ENCODE results near the gene PRRC2B.
"Not testable (repeated sequence)": the region's sequence is repeated elsewhere in the genome, so short reads cannot be mapped to it uniquely, and the experiment has no call there.

The PRRC2B gene

DNA sequence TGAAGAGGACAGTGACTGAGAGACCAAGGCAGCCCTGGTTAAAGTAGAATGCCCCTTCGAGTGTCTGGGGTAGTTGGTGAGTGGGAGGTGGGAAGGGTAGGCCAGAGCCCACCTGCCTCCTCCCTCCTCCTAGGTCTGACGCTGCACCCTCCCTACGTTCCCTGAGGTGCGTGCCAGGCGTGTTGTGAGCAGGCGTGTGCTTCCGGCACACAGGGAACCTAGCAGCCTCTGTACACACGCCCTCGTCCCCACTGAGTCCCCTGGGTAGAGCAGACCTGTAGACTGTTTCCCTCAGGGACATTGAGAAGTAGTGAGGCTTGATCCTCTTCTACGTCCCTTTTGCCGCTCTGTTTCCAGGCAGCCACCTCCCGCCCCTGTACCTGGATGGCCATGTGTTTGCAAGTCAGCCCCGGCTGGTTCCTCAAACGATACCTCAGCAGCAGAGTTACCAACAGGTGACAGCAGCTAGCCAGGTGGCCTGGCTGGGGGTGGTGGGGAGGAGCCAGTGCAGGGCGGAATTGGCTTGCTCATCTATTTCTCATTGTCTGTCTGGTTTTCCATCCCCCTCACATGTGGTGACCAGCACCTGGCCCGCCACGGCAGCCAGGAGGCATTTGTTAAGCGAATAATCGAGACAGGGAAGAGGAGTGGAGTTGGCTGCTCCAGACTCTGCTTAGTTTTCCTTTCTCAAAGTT, 92.0 kb downstream of the PRRC2B start:
- DNase-seq (ENCODE audit: low read depth): no peak

DNA sequence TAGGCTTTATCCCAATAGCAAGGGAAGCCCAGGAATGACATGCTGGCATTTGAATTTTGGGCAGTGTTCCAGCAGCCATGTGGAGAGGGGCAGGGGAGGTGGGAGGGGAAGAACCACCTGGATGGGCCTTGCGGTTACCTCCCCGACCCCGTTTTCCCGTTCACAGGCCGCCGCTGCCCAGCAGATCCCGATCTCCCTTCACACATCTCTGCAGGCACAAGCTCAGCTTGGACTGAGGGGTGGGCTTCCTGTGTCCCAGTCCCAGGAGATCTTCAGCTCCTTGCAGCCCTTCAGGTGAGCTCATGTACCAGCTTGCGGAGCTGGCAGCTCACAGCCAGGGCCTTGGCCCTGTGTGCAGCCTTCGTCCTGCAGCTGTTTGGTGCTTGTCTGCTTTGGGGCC, 93.1 kb downstream of the PRRC2B start:
- no peak for DNase-seq (ENCODE audit: low read depth)

DNA sequence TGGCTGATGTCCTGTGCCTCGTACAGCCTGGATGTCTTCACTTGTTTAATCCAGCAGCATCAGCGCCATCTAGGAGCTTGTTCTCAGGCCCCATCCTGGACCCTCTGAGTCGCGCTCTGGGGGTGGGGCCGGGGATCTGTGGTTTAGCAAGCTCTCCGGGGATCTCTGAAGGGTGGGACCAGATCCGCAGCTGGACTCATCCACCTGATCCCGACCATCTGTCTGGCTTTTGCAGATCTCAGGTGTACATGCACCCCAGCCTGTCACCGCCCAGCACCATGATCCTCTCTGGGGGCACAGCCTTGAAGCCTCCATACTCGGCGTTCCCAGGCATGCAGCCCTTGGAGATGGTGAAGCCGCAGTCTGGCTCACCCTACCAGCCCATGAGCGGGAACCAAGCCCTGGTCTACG, 93.7 kb downstream of the PRRC2B start:
- DNase-seq (ENCODE audit: low read depth): no peak

DNA sequence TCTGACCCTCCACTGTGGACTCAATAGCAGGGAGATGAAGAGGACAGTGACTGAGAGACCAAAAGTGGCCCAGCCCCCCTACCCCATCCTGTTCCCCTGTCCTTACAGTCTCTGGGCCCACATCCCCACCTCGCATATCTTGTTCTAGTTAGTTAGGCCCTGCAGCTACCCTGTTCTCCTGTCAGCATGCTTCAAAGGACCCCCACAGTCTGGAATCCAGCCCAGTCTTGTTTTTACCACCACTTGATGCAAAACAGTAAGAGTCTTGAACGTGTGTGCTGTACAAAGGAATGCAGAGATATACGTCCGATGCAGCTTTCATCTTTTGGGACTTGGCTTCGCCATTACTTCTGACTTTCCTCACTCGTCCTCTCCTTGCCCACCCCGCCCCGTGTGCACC, 96.6 kb downstream of the PRRC2B start:
- DNase-seq (ENCODE audit: low read depth): no peak

DNA sequence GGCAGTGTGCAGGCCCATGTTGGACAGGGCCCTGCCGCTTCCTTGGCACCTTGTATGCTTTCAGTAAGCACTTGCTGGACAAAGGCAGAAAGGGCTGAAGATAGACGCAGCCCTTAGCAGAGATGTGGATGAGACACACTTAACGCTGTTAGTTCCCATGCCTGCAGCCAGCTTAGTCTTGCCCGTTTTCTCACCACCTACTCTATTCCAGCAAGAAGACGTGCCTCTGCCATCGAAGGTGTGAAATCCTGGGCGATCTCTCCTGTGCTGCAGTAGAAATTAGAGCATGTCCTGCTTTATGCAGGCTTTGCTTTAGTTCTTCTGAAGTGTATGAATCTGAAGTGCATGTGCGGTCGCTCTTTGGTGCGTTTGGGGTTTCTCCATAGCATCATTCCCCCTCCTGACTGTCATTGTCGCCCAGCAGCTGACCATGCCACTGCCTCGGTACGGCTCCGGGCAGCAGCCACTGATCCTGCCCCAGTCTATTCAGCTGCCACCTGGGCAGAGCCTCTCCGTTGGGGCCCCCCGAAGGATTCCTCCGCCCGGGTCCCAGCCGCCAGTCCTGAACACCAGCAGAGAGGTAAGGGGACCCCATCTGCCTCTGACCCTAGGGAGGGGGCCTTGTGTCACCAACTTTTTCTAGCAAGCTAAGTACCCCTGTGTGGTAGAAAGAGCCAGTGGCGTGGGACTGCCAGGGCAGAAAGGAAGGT, 97.3 kb downstream of the PRRC2B start:
- DNase-seq (ENCODE audit: low read depth): no peak

DNA sequence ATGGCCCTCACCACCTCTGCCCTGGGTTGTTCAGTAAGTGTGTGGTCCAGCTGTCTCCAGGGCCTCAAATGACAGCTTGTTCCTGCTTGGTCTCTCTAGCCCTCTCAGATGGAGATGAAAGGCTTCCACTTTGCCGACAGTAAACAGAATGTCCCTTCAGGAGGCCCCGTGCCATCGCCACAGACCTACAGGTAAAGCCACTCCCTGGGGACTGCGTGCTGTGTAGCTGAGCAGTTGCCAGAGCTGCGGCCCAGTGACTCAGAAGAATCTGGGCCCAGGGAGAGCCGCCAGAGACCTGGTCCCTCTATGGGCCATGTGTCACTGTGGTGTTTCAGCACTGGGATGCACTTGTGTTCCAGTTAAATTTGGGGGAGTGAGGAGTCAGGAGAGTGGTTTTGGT, 98.2 kb downstream of the PRRC2B start:
- DNase-seq (ENCODE audit: low read depth): no peak

DNA sequence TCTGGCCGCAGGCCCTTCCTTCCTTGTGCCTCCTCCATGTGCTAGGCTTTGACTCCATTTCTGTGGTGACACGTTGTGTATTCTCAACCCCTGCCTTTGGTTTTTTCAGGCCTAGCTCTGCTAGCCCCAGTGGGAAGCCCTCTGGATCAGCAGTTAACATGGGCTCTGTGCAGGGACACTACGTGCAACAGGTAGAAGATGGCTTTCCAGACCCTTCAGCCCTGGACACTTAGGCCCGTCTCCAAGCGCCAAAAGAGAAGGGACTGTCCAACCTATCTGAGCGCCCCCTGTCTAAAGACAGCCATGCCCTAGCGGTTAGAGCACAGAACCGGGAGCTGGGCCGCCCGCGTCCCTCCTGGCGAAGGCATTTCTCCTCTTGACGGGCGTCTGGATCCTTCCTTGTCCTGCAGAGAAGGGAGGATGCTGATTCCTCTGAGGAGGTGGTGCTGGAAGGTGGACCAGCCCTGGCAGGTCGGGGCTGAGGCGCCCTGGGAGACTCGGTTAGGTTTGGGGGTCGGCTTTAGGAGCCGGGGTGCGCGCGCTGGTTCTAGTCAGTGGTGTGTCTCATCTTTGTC, 100.5 kb downstream of the PRRC2B start:
- DNase-seq (ENCODE audit: low read depth): no peak

DNA sequence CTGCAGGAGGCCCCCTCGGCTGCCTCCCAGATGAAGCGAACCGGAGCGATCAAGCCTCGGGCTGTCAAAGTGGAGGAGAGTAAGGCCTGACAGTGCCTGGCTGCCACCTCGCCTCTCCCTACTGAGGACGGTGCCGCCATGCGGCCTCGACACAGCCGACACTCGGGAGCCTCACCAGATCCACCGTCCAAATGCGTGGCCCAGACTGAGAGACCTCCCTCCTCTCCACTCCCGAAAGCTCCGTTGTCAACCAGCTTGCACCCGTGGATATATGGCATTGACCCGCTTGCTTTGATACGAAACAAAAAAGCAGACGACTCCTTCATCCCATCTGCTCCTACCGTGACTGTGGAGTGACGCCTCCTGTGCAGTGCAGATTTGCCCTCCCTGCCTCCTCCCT, 101.9 kb downstream of the PRRC2B start:
- no peak for DNase-seq (ENCODE audit: low read depth)

DNA sequence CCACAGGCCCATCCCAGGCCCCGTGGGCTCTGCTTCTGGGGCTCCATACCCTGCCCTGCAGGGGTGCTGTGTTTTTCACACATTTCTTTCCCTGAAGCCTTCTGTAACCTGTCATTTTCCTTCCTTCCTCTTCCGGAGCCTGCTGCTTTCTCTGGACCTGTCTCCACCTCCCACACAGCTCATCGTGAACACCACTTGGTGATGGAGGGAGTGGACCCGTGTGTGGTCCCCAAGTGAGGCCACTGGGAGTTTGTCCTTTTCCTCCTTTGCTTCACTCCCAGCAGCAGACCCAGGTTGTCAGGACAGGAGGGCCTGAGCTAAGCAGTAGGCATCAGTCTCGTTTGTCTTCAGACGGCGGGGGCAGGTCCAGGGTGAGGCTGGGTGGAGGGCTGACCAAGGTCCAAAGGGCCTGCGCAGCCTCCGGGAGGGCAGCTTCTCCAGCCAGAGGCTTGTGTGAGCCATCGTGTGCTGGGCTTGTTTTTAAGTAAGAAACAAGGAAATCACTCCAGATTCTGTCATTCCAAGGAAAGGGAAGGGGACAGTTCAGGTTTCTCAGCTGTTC, 103.0 kb downstream of the PRRC2B start:
- DNase-seq (ENCODE audit: low read depth): no peak

DNA sequence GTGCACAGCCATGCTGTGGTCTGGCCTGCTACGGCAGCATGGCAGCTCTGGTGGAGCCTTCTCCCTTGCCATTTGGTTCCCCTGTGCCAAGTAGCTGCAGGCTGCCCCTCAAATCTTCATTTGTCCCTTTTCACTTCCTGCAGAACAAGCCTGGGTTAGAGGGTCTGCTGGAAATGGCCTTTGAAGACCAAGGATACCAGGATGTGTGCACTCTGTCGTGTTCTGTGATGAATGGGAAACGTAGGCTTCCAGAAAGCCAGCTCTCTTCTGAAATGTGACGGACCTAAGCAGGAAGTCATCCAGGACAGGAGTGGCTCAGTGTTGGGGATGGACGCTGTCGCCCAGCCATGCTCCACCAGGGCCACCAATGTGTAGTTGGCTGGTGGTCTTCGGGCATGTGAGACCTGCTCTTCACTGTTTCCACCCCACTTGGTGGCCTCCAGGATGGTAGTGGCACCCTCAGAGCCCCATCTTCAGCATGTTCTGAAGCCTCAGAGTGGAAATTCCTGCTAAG, 105.4 kb downstream of the PRRC2B start:
- no peak for DNase-seq (ENCODE audit: low read depth)

DNA sequence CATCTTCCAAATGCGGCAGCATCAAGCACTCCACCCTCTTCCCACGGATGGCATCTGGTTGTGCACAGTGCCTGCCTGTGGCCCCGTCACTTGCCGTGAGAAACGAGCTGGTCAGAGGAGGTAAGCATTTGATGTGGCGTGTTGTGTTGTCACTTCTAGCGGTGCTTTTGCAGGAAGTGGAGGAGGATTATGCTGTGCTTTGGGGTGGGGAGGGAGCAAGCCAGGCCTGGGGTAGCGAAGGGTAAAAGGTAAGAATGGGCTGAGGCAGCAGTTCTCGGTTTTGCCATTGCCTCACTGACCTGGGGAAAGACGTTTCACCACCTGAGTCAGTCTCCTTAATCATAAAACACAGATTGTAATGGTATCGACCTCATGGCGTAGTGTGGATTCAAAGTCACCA, 106.5 kb downstream of the PRRC2B start:
- no peak for DNase-seq (ENCODE audit: low read depth)

DNA sequence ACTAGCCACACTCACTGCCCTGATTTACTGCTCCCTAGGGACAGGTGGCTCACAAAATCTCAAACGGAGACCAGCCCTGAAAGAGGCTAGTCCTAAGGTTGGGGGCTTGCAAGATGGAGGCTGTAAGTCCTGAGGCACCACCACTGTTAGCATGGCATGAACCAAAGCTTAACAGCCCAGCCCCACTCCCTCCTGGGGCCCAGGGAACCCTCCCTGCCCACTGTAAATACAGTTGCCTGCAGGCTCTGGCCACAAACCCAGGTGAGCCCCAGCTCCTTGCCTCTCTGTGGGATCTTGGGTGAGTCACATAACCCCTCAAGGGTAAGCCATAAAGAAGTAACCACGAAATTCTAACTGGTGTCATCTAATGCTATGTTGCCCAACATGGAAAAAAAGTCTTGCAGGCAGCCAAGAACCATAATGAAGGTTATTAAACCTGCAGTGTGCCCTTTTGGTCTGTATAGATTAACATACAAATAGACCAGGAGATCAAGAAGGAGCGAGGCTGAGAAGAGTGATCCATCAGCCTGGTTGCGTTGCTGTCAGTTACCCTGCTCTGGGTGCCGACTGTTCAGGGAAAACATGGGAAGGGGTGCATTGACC, 107.2 kb downstream of the PRRC2B start:
- no peak for DNase-seq (ENCODE audit: low read depth)

DNA sequence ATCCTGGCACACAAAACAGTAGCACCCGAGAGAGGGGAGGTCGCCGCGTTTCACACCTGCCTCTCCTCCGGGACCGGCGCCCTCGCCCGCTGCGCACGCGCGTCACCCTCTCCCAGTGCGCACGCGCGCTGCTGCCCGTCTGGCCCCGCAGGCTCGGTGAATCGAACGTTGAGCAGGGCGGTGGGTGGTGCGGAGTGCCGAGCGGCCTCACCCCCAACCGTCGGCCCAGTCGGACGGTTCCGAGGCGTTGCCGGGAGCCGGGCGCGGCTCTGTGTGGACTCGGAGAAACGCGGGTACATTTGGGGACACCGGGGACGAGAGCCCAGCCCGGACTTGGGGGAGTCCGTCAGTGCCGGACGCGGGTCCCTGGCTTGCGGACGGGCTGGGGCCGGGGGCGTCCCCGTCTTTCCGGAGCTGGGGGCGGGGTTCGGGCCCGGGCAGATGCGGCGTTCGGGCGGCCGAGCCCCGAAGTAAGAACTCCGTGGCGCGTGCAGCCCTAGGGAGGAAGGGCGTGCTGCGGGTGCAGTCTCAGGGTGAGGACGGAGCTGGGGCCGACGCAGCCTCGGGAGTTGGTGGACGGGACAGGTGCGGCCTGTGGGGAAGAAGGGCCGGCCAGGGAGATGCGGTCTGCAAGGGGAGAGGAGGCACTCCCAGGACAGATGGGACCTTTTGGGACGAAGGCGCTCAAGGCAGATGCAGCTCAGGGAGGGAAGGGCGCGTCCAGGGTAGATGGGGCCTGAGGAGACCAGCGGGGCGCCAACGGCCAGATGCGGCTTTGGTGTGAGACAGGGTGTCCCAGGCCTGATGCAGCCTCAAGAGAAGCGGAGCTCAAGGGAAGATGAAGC, 109.1 kb downstream of the PRRC2B start, which contains the start of gene POMT1:
TSS of gene POMT1 (plus strand) at position 138 of the 845 bp plus-strand sequence. CDS start 1,301 bp downstream, outside the sequence.
- peak; percentile 74 for DNase-seq (ENCODE audit: low read depth)

DNA sequence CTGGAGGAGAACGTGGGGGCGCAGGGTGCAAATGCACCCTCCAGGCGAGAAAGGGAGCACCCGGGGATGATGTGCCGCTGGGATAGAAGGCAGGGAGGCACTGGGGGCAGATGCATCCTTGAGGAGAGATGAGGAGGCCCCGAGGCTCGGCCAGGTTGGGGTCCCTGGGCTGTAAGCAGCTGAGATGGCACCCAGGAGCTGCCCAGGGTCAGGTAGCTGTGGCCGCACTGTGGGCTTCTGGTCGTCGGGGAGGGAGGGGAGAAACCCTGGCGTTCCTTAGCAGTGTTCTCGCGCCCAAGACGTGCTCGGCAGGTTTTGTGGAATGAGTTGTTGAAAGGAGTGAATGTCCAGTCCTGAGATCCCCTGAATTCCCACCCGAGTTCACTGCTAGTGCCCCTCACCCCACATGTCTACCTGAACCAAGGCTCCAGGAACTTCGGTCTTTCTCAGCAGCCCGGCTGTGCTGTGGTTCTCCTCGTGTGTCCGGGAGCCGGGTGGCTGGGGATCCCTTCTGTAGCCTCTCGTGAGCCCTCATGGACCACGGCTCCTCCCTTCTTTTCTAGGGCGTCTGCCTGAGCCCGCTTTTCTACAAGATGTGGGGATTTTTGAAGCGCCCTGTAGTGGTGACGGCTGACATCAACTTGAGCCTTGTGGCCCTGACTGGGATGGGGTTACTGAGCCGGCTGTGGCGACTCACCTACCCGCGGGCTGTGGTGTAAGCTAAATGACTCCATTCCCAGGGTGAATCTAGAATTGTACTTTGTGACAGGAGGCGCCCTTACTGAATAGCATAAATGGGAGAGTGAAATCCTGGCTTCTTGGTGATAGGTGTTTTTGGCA, 110.0 kb downstream of the PRRC2B start:
- peak; percentile 17 for DNase-seq (ENCODE audit: low read depth)

DNA sequence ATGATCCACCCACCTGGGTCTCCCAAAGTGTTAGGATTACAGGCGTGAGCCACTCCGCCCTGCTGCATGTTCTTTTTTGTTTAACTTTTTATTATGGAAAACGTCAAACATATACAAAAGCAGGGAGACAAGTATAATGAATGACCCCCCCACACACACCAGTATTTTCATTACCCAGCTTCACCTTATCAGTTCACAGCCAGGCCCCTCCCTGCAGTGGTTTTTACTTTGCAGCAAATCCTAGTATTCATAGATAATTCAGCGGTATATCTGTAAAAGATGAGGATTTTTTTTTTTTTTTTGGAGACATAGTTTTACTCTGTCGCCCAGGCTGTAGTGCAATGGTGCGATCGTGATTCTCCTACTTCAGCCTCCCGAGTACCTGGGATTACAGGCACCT, 111.1 kb downstream of the PRRC2B start:
- no peak for DNase-seq (ENCODE audit: low read depth)

DNA sequence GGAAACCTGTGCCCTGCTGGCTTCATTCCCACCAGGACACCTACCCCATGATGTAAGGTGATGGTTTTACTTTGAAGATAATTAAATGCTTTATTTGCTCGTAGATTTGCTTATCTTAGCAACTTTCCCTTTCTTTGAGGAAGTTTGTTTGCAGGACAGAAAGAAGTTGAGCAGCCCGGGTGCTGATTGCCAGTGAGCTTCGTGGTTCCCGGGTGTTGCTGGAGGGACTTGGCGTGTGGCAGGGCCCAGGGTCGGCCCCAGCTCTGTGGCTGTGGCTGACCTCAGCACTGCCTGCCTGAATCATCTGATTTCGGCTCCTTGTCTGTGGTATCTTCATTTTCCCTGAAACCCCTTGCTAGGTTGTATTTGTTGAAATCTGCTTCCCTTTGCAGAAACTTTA, 117.5 kb downstream of the PRRC2B start:
- no peak for DNase-seq (ENCODE audit: low read depth)

DNA sequence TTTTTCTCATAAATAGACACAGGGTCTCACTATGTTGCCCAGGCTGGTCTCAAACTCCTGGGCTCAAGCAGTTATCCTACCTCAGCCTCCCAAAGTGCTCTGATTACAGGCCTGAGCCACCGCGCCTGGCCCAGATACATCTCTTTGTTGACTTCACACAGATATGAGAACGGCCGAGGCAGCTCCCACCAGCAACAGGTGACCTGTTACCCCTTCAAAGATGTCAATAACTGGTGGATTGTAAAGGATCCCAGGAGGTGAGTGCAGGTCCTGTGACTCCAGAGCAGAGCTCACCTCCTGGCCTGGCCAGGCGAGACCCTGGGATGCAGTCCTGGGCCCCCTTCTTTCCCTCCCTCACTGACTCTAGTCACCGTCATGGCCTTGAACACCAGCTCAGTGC, 118.0 kb downstream of the PRRC2B start:
- DNase-seq (ENCODE audit: low read depth): no peak

DNA sequence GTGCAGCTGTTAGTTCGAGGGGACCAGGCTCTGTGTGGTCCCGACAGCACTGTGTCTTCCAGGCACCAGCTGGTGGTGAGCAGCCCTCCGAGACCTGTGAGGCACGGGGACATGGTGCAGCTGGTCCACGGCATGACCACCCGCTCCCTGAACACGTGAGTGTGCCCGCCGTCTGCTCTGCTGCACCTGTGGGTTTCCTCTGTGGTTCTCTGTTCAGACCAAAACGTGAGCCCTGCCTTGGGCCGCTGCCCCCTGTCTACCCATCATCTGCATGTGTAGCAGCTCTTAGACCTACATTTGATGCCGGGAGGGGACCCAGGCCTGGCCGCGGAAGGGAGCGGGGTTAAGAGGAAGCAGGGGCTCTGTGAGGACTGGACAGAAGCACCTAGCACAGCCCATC, 119.3 kb downstream of the PRRC2B start:
- no peak for DNase-seq (ENCODE audit: low read depth)

DNA sequence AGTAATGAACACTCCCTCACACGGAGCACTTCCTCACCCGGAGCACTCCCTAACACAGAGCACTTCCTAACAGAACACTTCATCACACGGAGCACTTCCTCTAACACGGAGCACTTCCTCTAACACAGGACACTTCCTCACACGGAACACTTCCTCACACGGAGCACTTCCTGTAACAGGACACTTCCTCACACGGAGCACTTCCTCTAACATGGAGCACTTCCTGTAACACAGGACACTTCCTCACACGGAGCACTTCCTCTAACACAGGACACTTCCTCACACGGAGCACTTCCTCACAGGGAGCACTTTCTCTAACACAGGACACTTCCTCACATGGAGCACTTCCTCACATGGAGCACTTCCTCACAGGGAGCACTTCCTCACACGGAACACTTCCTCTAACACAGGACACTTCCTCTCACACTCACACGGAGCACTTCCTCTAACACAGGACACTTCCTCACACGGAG, 121.7 kb downstream of the PRRC2B start:
- DNase-seq (ENCODE audit: low read depth): not testable (repeated sequence)

DNA sequence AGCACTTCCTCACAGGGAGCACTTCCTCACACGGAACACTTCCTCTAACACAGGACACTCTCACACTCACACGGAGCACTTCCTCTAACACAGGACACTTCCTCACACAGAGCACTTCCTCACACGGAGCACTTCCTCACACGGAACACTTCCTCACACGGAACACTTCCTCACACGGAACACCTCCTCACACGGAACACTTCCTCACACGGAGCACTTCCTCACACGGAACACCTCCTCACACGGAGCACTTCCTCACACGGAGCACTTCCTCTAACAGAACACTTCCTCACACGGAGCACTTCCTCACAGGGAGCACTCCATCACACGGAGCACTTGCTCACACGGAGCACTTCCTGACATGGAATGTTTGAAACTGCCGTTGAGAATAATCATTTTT, 122.2 kb downstream of the PRRC2B start:
- DNase-seq (ENCODE audit: low read depth): no peak

Measured in stimulated activated CD8-positive, alpha-beta memory T cell treated with anti-CD3 and anti-CD28 coated beads, Interleukin-15, amount 100 ng/mL, for 24 hours (primary cell).